ENCODE results near the gene CIDEC.

Gene CIDEC

GRCh38 chr3:9879830-9880549, at the start of gene CIDEC:
Gene CIDEC, minus strand, starts transcription at chr3:9880253. Its CDS starts 1,767 bp downstream, at chr3:9878486.
- DNase-seq (ENCODE audit: low spot score) = no peak

- no peak for DNase-seq (ENCODE audit: low spot score)
These were observed 48.1 kb upstream of the CIDEC start for GRCh38 chr3:9928158-9928557.

GRCh38 chr3:9918261-9919038, 38.4 kb upstream of the CIDEC start:
- DNase-seq (ENCODE audit: low spot score) = no peak

- no peak for DNase-seq (ENCODE audit: low spot score)
These were observed 37.8 kb upstream of the CIDEC start for GRCh38 chr3:9917820-9918219.

- DNase-seq (ENCODE audit: low spot score) = peak; percentile 85
These were observed 37.0 kb upstream of the CIDEC start, which contains the start of gene IL17RC for GRCh38 chr3:9916734-9917680. Gene IL17RC, plus strand, starts transcription at chr3:9917098. Its CDS starts 218 bp downstream, at chr3:9917316.

- DNase-seq (ENCODE audit: low spot score) = no peak
These were observed 36.3 kb upstream of the CIDEC start for GRCh38 chr3:9916346-9916733.

GRCh38 chr3:9915254-9916141, 35.4 kb upstream of the CIDEC start:
- peak; percentile 52 for DNase-seq (ENCODE audit: low spot score)

GRCh38 chr3:9914559-9915253, 34.7 kb upstream of the CIDEC start:
- no peak for DNase-seq (ENCODE audit: low spot score)

- DNase-seq (ENCODE audit: low spot score) = no peak
These were observed 34.0 kb upstream of the CIDEC start for GRCh38 chr3:9914011-9914410.

GRCh38 chr3:9913601-9914000, 33.5 kb upstream of the CIDEC start:
- no peak for DNase-seq (ENCODE audit: low spot score)

- no peak for DNase-seq (ENCODE audit: low spot score)
These were observed 32.4 kb upstream of the CIDEC start for GRCh38 chr3:9912294-9912935.

GRCh38 chr3:9911863-9912262, 31.8 kb upstream of the CIDEC start:
- DNase-seq (ENCODE audit: low spot score) = no peak

GRCh38 chr3:9909221-9910013, 29.4 kb upstream of the CIDEC start:
- no peak for DNase-seq (ENCODE audit: low spot score)

GRCh38 chr3:9908286-9908685, 28.2 kb upstream of the CIDEC start:
- DNase-seq (ENCODE audit: low spot score) = no peak

GRCh38 chr3:9906480-9906879, 26.4 kb upstream of the CIDEC start:
- DNase-seq (ENCODE audit: low spot score) = no peak

GRCh38 chr3:9903904-9904303, 23.9 kb upstream of the CIDEC start:
- no peak for DNase-seq (ENCODE audit: low spot score)

GRCh38 chr3:9903238-9903624, 23.2 kb upstream of the CIDEC start:
- no peak for DNase-seq (ENCODE audit: low spot score)

- peak; percentile 51 for DNase-seq (ENCODE audit: low spot score)
These were observed 22.6 kb upstream of the CIDEC start, which contains the start of gene IL17RE for GRCh38 chr3:9902372-9903237. Gene IL17RE, plus strand, starts transcription at chr3:9902848. Its CDS starts 85 bp downstream, at chr3:9902933.

All from SW480 (cell line).